Mucosa of descending colon (tissue), 3 donors: ENCODE results near the gene RSBN1L. TPM values are rescaled to one million over a fixed set of nuclear protein-coding genes. Genes with fewer than 3 reads are reported as not detected.

Experiments
- ATAC-seq: fragments of 200-7000 bp; cut with Tn5 transposase; one replicate; pipeline ENCODE4 v1.9.1; 2020; ENCODE audit warnings: mild to moderate bottlenecking, moderate library complexity
- DNase-seq, 3 donors: peaks; one replicate each; pipeline ENCODE4 v3.0.0-alpha.2; 2020
- H3K36me3 ChIP-seq: fragments of 200-600 bp; one replicate; pipeline ENCODE4 v1.8.0; 2021; ENCODE audit warnings: low read depth, mild to moderate bottlenecking
- H3K4me1 ChIP-seq: fragments of 200-600 bp; one replicate; pipeline ENCODE4 v1.8.0; 2021; ENCODE audit warnings: low read depth, mild to moderate bottlenecking
- H3K4me3 ChIP-seq: fragments of 200-600 bp; one replicate; pipeline ENCODE4 v1.8.0; 2021; ENCODE audit warnings: mild to moderate bottlenecking
- H3K9me3 ChIP-seq: fragments of 200-600 bp; one replicate; pipeline ENCODE4 v1.8.0; 2021; ENCODE audit warnings: mild to moderate bottlenecking
- CTCF ChIP-seq: fragments of 200-600 bp; IDR thresholded peaks from one replicate; pipeline ENCODE4 v1.8.0; 2022; ENCODE audit warnings: antibody characterized with exemption, mild to moderate bottlenecking
- intact Hi-C, 2 donors: fragments of 100-400 bp; cut with DNase I in 1 of 2; cut with micrococcal nuclease in 1 of 2; formaldehyde crosslinking; loops; one replicate each; pipeline versions ENCODE4 v1.11.0 to v1.11.1; 2022; cut with DNase I, micrococcal nuclease
- total RNA-seq, 3 donors: library from RNA; stranded (reverse); fragmentation: NEBNext Ultra II Directional in 2 of 3; extraction: Animal tissue kit (Norgen Biotek cat#: 25700) in 2 of 3; gene quantifications; one replicate each; pipeline versions ENCODE4 v1.2.1 to v1.2.4, GENCODE V29; 2021 to 2023
- donor health status: DM: no; HTN: no; CAD: no; lungs with moderate emphysema.
- donor health status: DM: no; HTN: no; CAD: no.
- donor health status: DM: no; HTN: yes; CAD: no.

RSBN1L gene
- total RNA-seq, 3 donors from 2014 or later = 19.1 to 31.5 (median 19.6) TPM

GRCh38 chr7:77831953-77832352 lies 135.7 kb downstream of the RSBN1L start:
- no peak for ATAC-seq
- TF ChIP-seq CTCF = no peak
- no peaks in the 10 kb centered on the region for H3K4me1 ChIP-seq
- DNase-seq = no peak
- intact Hi-C loops = no loop called here
- no peaks in the 10 kb centered on the region for H3K9me3 ChIP-seq
- H3K36me3 ChIP-seq = no peaks in the 10 kb centered on the region
- no peak overlapping the region for H3K4me3 ChIP-seq

Other genes starting within 250 kb of the RSBN1L start
- 10 to 100 TPM; 42.0 to 92.1 (median 44.6) TPM for gene PTPN12, start 159.2 kb upstream of the RSBN1L start, total RNA-seq
- 10 to 100 TPM; 12.4 to 20.5 (median 17.4) TPM for gene TMEM60, start 102.0 kb downstream of the RSBN1L start, total RNA-seq
- gene PHTF2, start 102.3 kb downstream of the RSBN1L start, total RNA-seq = 10 to 100 TPM; 13.1 to 15.2 (median 13.7) TPM